ENCODE measurements around the gene HSF5.
"Not testable (repeated sequence)": the region's sequence is repeated elsewhere in the genome, so short reads cannot be mapped to it uniquely, and the experiment has no call there.

Gene HSF5

GRCh38 chr17:58481798-58482197, 6.4 kb downstream of the HSF5 start:
- DNase-seq (ENCODE audit: low spot score), result not testable (repeated sequence)

- DNase-seq (ENCODE audit: low spot score), result no peak
Observed at GRCh38 chr17:58480090-58480489, 8.1 kb downstream of the HSF5 start.

GRCh38 chr17:58476812-58477211, 11.4 kb downstream of the HSF5 start:
- DNase-seq (ENCODE audit: low spot score), result no peak

- DNase-seq (ENCODE audit: low spot score), result no peak
Observed at GRCh38 chr17:58475985-58476384, 12.2 kb downstream of the HSF5 start.

- DNase-seq (ENCODE audit: low spot score), result no peak
Observed at GRCh38 chr17:58470356-58470755, 17.9 kb downstream of the HSF5 start.

GRCh38 chr17:58468944-58469343, 19.3 kb downstream of the HSF5 start:
- DNase-seq (ENCODE audit: low spot score), result no peak

- no peak for DNase-seq (ENCODE audit: low spot score)
Observed at GRCh38 chr17:58455491-58455890, 32.7 kb downstream of the HSF5 start.

GRCh38 chr17:58452738-58453137, 35.5 kb downstream of the HSF5 start:
- no peak for DNase-seq (ENCODE audit: low spot score)

GRCh38 chr17:58447039-58447975, 40.9 kb downstream of the HSF5 start:
- peak; percentile 51 for DNase-seq (ENCODE audit: low spot score)

GRCh38 chr17:58446086-58446485, 42.1 kb downstream of the HSF5 start:
- no peak for DNase-seq (ENCODE audit: low spot score)

- DNase-seq (ENCODE audit: low spot score), result no peak
Observed at GRCh38 chr17:58436805-58437239, 51.4 kb downstream of the HSF5 start.

- DNase-seq (ENCODE audit: low spot score), result no peak
Observed at GRCh38 chr17:58436245-58436644, 52.0 kb downstream of the HSF5 start.

- DNase-seq (ENCODE audit: low spot score), result no peak
Observed at GRCh38 chr17:58432806-58433573, 55.2 kb downstream of the HSF5 start.

GRCh38 chr17:58427807-58428206, 60.4 kb downstream of the HSF5 start:
- DNase-seq (ENCODE audit: low spot score), result no peak

- DNase-seq (ENCODE audit: low spot score), result no peak
Observed at GRCh38 chr17:58421711-58422110, 66.5 kb downstream of the HSF5 start.

GRCh38 chr17:58420827-58421226, 67.4 kb downstream of the HSF5 start:
- no peak for DNase-seq (ENCODE audit: low spot score)

GRCh38 chr17:58417300-58418092, 70.7 kb downstream of the HSF5 start, which contains the start of gene RNF43:
Gene RNF43 (minus strand): TSS chr17:58417534. CDS start chr17:58415577, 1,957 bp downstream.
- peak; percentile 94 for DNase-seq (ENCODE audit: low spot score)

GRCh38 chr17:58416937-58417299, 71.3 kb downstream of the HSF5 start:
- DNase-seq (ENCODE audit: low spot score), result no peak

GRCh38 chr17:58416396-58416795, 71.8 kb downstream of the HSF5 start:
- no peak for DNase-seq (ENCODE audit: low spot score)

GRCh38 chr17:58415371-58416055, 72.7 kb downstream of the HSF5 start:
- DNase-seq (ENCODE audit: low spot score), result no peak

- DNase-seq (ENCODE audit: low spot score), result no peak
Observed at GRCh38 chr17:58414596-58414997, 73.6 kb downstream of the HSF5 start.

GRCh38 chr17:58413684-58414083, 74.5 kb downstream of the HSF5 start:
- DNase-seq (ENCODE audit: low spot score), result no peak

Measured in germinal center (tissue), 1 donor.